ACHN (cell line): ENCODE data around the gene PCYT1B.
"Not testable (repeated sequence)": the region's sequence is repeated elsewhere in the genome, so short reads cannot be mapped to it uniquely, and the experiment has no call there.

ENCODE experiments used
- DNase-seq: peaks from one replicate; pipeline ENCODE4 v3.0.0-alpha.2; 2015
- in situ Hi-C: cut with HindIII; loops from 2 replicates; pipeline ENCODE4 v1.10.0; 2017; ENCODE audit warnings: low sequenced_read_pairs, low pct_ligation_motif_present, low pct_unique_long_range_greater_than_20kb

The PCYT1B gene

DNA sequence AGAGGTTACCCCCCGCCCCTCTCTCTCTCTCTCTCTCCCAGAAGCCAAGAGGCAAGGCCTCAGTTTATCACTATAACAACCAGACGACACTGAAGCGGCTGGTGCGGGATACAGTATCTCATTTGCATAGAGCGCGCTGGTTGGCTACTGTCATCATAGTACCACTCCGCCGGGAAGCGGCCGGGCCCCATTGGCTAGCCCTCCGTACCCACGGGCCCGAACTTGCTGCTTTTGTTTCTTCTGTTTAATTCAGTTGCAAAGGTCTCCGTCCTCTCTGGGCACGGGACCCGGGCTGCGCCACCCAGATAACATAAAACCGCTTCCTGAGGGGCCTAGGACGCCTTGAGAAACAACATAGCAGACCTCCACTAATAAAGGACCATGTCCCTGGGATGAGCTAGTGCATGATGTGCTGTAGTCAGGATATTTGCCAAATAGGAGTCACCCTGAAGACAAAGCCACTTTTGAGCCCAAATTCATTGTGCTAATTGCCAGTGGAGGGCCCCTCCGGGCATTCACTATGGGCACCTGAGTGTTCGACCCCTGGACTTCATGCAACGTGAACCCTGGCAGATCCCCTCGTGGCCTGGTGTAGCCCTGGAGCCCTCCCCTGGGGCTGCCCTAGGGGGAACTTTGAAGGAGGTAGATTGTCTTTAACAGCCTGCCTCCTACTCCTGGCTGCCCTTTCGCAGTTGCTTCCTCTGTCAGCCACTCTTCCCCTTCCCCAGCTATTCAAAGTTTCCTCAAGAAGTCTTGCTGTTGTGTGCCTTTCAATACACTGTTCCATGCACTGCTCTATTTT is at the start of gene PCYT1B:
TSS of gene PCYT1B (minus strand) at position 91 of the 802 bp plus-strand sequence. CDS start 242 bp downstream, outside the sequence.
- DNase-seq, result peak; percentile 55
- in situ Hi-C loops, result no loop called here

DNA sequence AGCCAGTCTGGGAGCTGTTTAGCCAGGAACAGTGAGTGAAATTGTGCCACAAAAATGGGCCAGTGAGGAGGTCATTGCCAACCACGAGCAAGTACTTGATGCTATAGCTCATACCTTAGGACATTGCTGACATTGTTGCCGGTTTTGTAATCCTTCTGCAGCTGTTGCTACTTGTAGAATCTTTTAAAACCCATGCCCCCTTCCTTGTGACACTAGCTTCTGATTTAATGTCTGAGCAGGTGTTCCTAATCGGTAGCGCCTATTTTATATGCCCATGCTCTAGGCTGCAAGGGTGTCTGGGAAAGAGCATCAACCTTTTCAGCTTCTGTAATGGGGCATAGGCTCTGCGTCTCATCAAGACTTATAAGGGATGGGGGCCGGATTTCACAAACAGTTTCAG is 49.1 kb upstream of the PCYT1B start:
- DNase-seq, result no peak
- in situ Hi-C loops, result no loop called here

DNA sequence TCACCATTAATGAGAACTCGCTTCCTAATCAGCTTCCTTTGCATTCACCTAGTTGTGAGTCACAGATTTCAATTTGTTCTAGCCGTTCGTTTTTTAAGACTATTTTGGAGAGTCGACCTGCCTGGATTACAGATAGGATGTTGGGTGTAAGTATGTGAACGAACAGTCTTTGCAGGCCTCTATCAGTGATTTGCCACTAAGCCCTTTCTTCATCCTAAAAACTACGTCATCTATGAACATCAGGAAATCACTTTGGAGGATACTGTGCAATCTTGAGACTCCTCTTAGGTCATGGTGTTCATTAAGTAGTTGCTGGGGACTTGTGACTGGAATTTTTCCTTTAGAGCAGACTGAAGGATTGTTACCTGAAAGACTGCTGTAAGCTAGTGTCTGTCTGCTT is 47.7 kb upstream of the PCYT1B start:
- in situ Hi-C loops, result no loop called here
- DNase-seq, result no peak

DNA sequence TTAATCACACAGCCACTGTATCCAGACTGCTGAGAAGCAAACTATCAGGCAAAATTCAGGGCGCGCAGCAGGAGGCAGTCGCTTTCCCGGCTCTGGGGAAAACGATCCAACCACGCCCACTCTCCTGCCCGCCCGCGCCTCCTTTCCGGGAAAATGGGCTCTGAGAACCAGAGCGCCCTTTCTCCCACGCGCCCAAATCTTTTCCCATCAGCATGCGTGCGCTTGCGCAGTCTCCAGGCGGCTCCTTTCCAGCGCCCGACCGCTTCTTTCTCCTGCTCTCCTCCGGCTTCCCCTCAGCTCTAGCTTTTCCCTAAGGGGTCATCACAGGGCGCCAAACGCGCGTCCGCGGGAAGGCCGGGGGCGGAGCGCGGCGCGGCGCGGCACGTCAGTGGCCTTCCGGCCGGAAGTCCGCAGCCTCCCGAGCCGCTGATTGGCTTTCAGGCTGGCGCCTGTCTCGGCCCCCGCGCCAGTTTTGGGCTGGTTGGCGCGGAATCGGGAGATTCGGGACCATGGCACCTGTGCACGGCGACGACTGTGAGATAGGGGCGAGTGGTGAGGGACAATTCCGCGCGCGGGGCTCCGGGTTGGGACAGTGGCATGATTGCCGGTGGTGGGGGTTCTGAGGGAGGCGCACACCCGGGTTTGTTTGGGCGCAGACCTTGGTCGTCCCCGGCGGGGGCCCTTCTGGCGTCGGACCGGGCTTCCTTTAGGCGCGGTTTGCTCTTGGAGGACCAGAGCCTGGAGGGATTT is 46.5 kb upstream of the PCYT1B start, which contains the start of gene POLA1:
TSS of gene POLA1 (plus strand) at position 466 of the 750 bp plus-strand sequence. CDS start at position 510, 44 bp downstream.
- in situ Hi-C loops, result no loop called here

DNA sequence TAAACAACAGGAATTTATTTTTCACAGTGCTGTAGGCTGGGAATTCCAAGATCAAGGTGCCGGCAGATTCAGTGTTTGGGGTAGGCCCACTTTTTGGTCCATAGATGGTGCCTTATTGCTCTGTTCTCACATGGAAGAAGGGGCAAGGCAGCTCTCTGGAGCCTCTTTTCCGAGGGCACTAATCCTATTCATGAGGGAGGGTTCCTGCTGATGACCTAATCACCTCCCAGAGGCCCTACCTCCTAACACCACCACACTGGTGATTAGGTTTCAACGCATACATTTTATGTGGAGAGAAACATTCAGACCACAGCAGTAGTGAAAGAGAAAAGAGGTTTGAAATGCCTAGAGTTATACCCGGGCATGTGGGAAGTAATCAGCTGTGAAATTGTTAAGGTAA is 45.2 kb upstream of the PCYT1B start:
- no peak for DNase-seq
- in situ Hi-C loops, result no loop called here

More for the DNA sequence above, 46.5 kb upstream of the PCYT1B start, which contains the start of gene POLA1:
- peak; percentile 88 for DNase-seq

DNA sequence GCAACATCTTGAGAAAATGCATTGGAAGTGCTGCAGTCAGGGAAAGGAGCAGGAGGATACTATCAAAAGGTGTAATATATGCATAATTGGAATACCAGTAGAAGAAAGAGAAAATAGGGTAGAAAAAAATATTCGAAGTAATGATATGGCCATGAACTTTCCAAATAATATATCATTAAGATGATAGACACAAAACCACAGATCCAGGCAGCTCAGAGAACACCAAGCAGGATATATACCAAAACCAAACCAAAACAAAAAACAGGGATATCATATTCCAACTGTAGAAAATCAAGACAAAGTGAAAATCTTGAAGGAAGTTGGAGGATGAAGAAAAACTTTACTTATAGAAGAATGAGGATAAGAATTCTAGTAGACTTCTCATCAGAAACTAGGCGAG is 36.9 kb upstream of the PCYT1B start:
- in situ Hi-C loops, result no loop called here
- no peak for DNase-seq

DNA sequence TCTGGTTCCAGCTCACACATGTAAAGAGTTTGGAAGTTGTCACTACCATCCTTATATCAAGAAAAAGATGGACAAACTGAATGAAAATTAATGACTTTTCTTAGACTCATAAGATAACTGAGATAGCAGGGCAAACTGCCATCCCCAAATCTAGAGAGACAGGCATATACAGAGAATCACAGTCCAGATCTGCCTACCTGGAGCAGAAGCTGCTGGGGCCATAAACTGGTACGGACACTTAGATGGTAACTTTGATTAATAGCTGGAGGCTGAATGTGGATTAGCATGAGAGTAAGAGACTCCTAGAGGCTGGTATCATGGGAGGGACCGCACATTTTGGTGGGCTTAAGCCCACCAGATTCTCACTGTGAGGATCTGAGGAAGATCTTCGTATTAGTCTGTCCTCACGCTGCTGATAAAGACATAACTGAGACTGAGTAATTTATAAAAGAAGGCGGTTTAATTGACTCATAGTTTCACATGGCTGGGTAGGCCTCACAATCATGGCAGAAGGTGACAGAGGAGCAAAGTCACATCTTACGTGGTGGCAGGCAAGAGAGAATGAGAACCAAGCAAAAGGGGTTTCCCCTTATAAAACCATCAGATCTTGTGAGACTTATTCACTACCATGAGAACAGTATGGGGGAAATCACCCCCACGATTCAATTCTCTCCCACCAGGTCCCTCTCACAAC is 35.7 kb upstream of the PCYT1B start:
- in situ Hi-C loops, result no loop called here
- no peak for DNase-seq

DNA sequence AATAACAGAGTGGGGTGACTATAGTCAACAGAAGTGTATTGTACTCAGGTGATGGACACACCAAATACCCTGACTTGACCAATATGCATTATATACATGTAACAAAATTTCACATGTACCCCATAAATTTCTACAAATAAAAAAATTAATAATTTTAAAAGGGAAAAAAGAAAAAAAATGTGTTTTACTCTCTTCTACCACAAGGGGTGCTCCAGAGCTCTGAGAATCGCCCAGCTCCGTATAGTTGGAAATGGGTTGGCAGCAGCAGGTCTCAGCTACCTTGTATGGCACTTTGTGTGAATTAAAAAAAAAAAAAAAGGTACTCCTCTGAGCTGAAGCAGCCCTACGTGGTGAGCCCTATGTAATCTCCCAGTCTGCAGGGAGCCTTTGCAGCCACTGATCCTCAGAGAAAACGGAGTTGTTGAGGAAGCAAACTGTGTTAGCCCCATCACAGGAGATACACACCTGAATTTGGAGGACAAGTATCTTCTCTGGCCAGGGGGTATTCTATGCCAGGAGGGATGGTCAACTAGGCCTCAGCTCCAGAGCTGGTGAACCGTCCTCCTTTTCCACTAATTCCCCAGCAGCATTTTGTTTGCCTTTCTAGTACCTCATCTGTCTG is 29.4 kb upstream of the PCYT1B start:
- no peak for DNase-seq
- in situ Hi-C loops, result no loop called here

DNA sequence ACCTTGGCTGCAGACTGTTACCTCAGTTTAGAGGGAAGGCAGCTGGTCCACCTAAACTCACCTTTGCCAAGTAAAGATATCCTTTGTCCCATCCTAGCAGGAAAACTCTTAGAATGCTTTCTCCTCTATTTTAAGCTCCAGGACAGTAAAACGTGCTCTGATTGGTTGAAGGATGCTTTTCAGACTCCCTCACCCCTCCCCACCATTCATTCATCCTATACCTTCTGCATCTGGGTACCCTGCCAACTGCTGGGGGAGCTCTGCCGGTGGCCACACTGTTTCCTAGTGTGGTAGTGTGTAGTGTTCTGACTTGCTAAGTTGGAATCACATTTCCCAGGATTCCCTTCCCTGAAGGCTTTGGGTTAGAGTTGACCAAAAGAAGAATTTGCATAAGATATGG is 26.3 kb upstream of the PCYT1B start:
- in situ Hi-C loops, result no loop called here
- no peak for DNase-seq

DNA sequence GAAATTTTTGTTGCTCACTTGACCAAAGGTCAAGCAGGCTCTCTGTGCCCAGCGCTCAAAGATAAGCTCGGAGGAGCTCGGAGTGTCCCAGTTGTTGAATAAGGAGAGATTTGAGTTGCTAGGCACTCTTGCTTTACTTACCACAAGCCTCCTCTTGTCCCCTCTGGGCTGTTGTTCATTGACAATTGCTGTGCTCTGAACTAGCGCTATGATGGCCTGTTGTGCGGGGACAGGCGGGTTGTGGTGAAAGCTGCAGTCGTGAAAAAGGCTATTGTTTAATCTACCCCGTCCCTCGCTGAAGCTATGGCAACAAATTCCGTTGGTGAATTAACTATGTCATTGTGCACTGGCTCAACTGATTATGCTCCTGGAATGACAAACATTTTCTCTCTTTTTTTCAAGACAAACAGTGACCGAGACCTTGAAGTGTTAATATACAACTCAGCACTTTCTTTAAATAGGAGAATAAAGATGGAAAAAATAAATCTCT is 25.6 kb upstream of the PCYT1B start:
- in situ Hi-C loops, result no loop called here
- DNase-seq, result no peak

DNA sequence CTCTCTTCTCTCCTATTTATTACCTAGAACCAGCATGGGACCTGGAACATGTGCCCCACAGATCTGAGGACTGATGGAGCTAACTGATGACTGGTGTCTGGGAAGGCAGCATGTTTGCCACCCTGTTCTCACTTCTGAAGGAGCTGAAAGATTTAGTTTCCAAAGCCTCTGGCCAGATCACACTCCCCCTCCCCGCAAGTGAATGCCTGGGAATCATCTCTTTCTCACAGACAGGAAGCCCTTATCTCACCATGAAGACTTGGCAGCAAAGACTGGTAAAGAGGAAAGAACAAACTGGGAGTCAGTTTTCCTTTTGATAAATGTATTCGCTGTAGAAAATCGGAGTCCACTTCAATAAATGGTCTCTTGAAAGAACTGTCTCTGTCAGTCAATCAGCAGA is 21.0 kb upstream of the PCYT1B start:
- in situ Hi-C loops, result no loop called here
- no peak for DNase-seq

DNA sequence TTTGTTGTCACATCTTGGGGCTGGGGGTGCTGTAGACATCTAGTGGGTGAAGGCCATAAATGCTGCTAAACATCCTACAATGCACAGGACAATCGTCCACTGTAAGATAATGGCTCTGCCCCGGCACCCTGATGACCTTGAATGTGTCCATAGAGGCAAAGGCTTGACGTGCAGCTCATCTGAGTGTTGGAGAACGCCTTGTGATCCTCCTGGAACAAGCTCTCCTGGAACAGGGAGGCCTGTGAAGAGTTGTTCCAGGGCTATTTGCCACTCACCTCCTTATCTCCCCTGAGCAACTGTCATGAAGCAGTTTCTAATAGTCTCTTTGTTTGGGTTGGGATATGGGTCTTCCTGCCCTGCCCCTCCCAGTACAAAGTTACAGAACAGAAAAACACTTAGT is 15.2 kb upstream of the PCYT1B start:
- DNase-seq, result no peak
- in situ Hi-C loops, result no loop called here

DNA sequence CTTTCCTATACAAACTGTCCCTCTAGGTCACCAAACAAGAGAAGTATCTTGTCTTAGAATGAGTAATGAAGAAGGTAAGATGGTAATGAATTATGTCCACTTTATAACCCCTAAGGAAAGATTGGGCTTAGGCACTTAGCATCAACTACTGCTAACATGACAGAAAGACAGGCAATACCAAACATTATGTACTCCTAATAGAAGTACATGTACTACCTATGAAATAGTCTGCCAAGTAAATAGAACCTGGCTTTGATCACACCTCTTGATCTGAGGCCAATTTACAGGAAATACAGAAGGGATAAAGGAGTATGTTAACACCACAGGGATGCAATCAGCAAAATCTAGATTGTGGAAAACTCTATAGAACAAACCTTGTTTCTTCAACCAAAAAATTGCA is 14.1 kb upstream of the PCYT1B start:
- DNase-seq, result no peak
- in situ Hi-C loops, result no loop called here

DNA sequence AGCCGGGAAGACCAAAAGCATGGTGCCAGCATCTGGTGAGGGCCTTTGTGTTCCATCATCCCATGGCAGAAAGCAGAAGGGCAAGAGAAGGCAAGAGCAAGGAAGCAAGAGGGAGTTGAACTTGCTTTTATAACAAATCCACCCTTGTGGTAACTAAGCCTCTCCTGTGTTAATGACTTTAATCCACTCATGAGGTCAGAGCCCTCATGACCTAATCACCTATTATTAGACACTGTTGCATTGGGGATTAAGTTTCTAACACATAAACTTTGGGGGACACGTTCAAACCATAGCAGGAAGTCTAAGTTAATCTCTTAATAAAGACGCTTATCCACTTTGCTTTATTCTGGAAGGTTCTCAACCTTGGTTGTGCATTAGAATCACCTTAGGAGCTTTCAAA is 12.5 kb upstream of the PCYT1B start:
- no peak for DNase-seq
- in situ Hi-C loops, result no loop called here

DNA sequence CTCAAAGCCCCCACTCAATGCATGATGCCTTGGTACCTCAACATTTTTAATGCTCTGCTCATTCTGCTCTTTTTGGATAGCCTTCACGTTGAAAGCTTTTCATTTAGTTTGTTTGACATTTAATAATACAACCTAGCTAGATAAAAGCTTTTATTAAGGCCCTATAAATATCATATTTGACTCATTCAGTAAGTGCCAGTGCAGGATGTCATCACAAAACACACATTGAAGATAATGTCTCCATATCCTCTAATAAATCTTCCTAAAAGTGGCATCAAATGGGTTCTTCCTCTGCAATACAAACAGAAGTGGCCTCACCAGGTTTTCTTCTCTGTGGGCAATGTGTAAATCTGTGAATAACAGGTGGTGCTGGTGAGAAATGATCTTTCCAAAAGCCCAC is 12.0 kb upstream of the PCYT1B start:
- in situ Hi-C loops, result no loop called here
- no peak for DNase-seq

DNA sequence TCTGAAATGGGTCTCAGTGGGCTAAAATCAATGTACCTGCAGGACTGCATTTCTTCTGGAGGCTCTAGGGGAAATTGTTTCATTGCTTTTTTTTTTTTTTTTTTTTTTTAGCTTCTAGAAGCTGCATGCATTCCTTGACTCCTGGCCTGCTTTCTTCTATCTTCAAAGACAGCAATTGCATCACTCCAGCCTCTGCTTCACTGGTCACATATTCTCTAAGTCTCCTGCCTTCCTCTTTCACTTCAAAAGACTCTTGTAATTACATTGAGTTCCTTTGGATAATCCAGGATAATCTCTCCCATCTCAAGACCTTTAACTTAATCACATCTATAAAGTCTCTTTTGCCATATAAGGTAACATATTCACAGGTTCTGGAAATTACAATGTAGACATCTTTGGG is 11.3 kb upstream of the PCYT1B start:
- in situ Hi-C loops, result no loop called here
- DNase-seq, result no peak

DNA sequence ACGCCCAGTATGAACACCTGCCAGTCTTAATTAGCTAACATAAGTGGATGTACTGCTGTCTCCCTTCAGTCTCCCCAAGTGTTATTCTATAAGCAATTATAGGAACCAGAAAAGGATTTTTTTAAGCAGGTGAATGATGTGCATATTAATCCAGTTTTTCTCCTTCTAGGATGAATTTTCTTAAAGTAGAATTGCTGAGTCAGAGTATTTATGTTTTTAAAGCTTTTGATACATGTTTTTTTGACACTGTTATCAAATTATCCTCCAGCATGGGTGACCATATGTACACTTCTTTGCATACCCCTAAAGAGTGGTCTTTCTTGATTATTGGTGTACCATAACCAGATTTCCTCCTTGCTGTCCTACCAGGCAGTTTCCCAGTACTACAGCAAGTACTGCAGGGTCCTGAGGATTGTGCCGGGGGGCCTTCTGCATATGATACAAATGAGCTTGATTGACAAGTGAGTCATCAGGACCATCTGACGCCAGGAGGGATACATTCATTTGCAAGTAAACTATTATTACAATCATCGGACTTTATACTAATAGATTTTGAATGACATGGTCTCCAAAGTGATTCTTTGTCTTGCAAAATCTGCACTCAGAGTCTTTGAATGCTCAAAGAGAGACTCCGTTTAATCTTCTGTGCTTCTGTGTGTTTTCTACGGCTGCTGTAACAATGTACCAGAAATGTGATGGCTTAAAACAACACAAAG is 10.7 kb upstream of the PCYT1B start:
- no peak for DNase-seq
- in situ Hi-C loops, result no loop called here

DNA sequence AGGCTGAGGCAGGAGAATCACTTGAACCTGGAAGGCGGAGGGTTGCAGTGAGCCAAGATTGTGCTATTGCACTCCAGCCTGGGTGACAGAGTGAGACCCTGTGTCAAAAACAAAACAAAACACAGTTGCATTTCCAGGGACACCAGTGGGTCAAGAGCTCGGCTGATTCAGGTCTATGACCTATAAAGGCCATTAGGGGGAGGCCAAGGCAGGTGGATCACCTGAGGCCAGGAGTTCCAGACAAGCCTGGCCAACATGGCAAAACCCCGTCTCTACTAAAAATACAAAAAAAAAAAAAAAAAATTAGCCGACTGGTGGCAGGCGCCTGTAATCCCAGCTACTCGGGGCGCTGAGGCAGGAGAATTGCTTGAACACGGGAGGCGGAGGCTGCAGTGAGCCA is 8.5 kb upstream of the PCYT1B start:
- in situ Hi-C loops, DNase-seq: not testable (repeated sequence)
